Naive B cell (primary cell): ENCODE measurements around the gene CLCN4. TPM values are rescaled to one million over a fixed set of nuclear protein-coding genes. Genes with fewer than 3 reads are reported as not detected.

Experiments used
- ATAC-seq, 2 donors: fragments of 150-1000 bp; cut with Tn5 transposase; 2 replicates each; pipeline ENCODE4 v1.10.0; 2021; ENCODE audit warnings: low read depth in 2 of 2, mild to moderate bottlenecking in 2 of 2, moderate library complexity in 2 of 2
- DNase-seq: peaks from one replicate; pipeline ENCODE4 v3.0.0; 2022
- H3K27ac Mint-ChIP-seq, 6 donors: one replicate each; pipeline ENCODE4 v1.8.0; 2020 to 2022; ENCODE audit warnings: mild to moderate bottlenecking in 6 of 6, mixed read lengths in 6 of 6, moderate library complexity in 5 of 6, inconsistent platforms in 2 of 6
- H3K27me3 Mint-ChIP-seq, 3 donors: one replicate each; pipeline ENCODE4 v1.8.0; 2021 to 2022; ENCODE audit warnings: mixed read lengths in 3 of 3, mild to moderate bottlenecking in 1 of 3
- H3K36me3 Mint-ChIP-seq, 2 donors: one replicate each; pipeline ENCODE4 v1.8.0; 2020 to 2022; ENCODE audit warnings: mixed read lengths in 2 of 2, inconsistent platforms in 1 of 2, mild to moderate bottlenecking in 1 of 2
- H3K4me1 Mint-ChIP-seq, 3 donors: one replicate each; pipeline ENCODE4 v1.8.0; 2020 to 2022; ENCODE audit warnings: mixed read lengths in 3 of 3, inconsistent platforms in 1 of 3, mild to moderate bottlenecking in 1 of 3, moderate library complexity in 1 of 3
- H3K4me3 Mint-ChIP-seq, 8 donors: one replicate each; pipeline ENCODE4 v1.8.0; 2020 to 2022; ENCODE audit warnings: mild to moderate bottlenecking in 8 of 8, mixed read lengths in 8 of 8, moderate library complexity in 8 of 8, inconsistent platforms in 2 of 8
- H3K9me3 Mint-ChIP-seq, 7 donors: one replicate each; pipeline ENCODE4 v1.8.0; 2020 to 2022; ENCODE audit warnings: mixed read lengths in 7 of 7, mild to moderate bottlenecking in 5 of 7, inconsistent platforms in 2 of 7, moderate library complexity in 1 of 7
- polyA plus RNA-seq, 6 donors: library from polyadenylated mRNA; unstranded; fragments of 300-500 nt; fragmentation: Illumina TruSeq; gene quantifications; one replicate each; pipeline ENCODE4 v1.2.3, GENCODE V29; 2021; ENCODE audit warnings: low read depth in 6 of 6

CLCN4 gene
- polyA plus RNA-seq, 6 donors from 2014 or later: 10.1 to 46.1 (median 28.8) TPM

DNA sequence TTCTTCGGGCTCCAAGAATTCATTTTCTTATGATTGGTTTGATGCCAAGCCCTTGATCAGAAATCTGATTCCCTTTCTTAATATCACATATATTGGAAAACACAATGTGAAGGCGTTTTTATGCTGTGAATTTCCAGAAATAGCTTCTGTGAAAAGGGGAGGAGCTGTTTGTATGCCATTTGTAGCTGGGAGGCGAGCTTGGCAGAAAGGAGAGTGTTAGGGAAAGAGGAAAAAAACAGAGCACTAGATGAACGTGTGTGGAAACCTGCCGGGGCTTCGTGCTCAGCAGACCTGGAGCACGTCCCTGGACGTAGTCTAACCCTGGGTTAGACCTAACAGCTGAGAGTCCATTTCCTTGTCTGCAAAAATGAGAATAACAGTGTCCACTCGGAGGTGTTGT, 3.4 kb downstream of the CLCN4 start:
- Mint-ChIP-seq H3K4me3 (peak overlapping the region in 7 of 8 donors; percentile 22 to 81 (median 49)), H3K36me3 (peaks cover 4 to 22% of the 10 kb centered on the region in 2 donors), H3K27ac (peak overlapping the region in 4 of 6 donors; percentile 69 to 79 (median 75)), H3K27me3 (peaks cover 0 to 16% (median 0%) of the 10 kb centered on the region in 3 donors), H3K4me1 (peaks cover 24 to 43% (median 30%) of the 10 kb centered on the region in 3 donors), H3K9me3 (peaks cover 0 to 2% (median 0%) of the 10 kb centered on the region in 7 donors)
- DNase-seq: no peak
- no peak for ATAC-seq

DNA sequence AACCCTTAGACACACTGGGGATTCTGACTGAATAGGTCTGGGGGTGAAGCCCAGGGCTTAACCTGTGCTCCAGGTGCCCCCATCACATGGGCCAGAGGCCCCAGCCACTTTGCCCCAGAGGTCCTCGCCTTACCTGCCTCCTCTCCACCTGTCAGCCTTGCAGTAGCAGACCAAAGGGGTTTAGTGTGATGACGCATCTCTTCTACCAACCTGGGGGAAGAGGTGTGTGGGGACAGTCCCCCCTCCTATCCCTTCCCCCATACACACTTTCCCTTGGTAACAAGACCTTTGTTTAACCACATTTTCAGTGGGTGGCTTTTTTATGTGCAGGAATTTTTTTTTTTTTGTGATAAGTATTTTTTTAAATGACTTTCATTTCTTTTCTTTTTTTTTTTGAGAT, 6.3 kb downstream of the CLCN4 start:
- ATAC-seq: no peak
- Mint-ChIP-seq H3K4me1 (peaks cover 39 to 58% (median 48%) of the 10 kb centered on the region in 3 donors), H3K27ac (peak overlapping the region in 2 of 6 donors; percentile 29 to 73), H3K36me3 (peaks cover 4 to 22% of the 10 kb centered on the region in 2 donors), H3K4me3 (peak overlapping the region in 1 of 8 donors; percentile 32), H3K27me3 (peaks cover 0 to 16% (median 0%) of the 10 kb centered on the region in 3 donors), H3K9me3 (peaks cover 0 to 2% (median 0%) of the 10 kb centered on the region in 7 donors)
- no peak for DNase-seq

DNA sequence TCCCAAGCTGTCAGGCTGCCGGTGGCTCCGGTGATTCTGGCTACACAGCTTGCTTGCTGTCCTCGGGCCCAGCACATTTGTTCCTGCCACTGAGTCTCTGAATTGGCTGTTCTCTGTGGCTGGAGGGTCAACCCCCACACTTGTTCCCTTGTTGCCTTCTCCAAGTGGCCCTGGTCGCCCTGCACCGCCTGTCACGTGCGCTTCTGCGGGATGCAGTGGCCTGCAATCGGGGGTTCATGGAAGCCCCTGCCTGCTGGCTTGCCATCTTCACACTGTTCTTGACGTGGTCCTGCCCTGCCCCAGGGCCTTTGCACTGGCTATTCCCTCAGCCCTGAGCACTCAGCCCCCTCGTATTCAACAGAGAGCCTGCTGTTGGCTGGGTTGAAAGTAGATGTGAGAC, 8.1 kb downstream of the CLCN4 start:
- H3K9me3 Mint-ChIP-seq: peaks cover 0 to 2% (median 0%) of the 10 kb centered on the region in 7 donors
- no peak for DNase-seq
- ATAC-seq: no peak
- H3K4me3 Mint-ChIP-seq: peak overlapping the region in 3 of 8 donors; percentile 39 to 55 (median 54)
- H3K36me3 Mint-ChIP-seq: peaks cover 0 to 21% of the 10 kb centered on the region in 2 donors
- peak overlapping the region in 3 of 6 donors; percentile 44 to 89 (median 51) for H3K27ac Mint-ChIP-seq
- peaks cover 0 to 15% (median 0%) of the 10 kb centered on the region in 3 donors for H3K27me3 Mint-ChIP-seq
- H3K4me1 Mint-ChIP-seq: peaks cover 43 to 61% (median 54%) of the 10 kb centered on the region in 3 donors

- Mint-ChIP-seq H3K36me3 (peaks cover 0 to 13% of the 10 kb centered on the region in 2 donors), H3K4me1 (peaks cover 35 to 57% (median 45%) of the 10 kb centered on the region in 3 donors), H3K9me3 (peaks cover 0 to 2% (median 0%) of the 10 kb centered on the region in 7 donors), H3K4me3 (peak overlapping the region; percentile 35 to 86 (median 68)), H3K27me3 (peaks cover 0 to 7% (median 0%) of the 10 kb centered on the region in 3 donors), H3K27ac (peak overlapping the region; percentile 64 to 94 (median 84))
- peak; percentile 47 to 50 for ATAC-seq
- no peak for DNase-seq
Measured at GRCh38 chrX:10165580-10166247, 8.9 kb downstream of the CLCN4 start.

- H3K36me3 Mint-ChIP-seq: peaks cover 0 to 9% of the 10 kb centered on the region in 2 donors
- peaks cover 0 to under 1% (median 0%) of the 10 kb centered on the region in 3 donors for H3K27me3 Mint-ChIP-seq
- H3K9me3 Mint-ChIP-seq: peaks cover 0 to 2% (median 0%) of the 10 kb centered on the region in 7 donors
- peaks cover 31 to 57% (median 42%) of the 10 kb centered on the region in 3 donors for H3K4me1 Mint-ChIP-seq
- H3K4me3 Mint-ChIP-seq: peak overlapping the region in 7 of 8 donors; percentile 22 to 82 (median 66)
- H3K27ac Mint-ChIP-seq: peak overlapping the region in 5 of 6 donors; percentile 64 to 94 (median 76)
- peak; percentile 25 for DNase-seq
- peak; percentile 62 to 67 for ATAC-seq
Measured at GRCh38 chrX:10166248-10166716, 9.5 kb downstream of the CLCN4 start.

DNA sequence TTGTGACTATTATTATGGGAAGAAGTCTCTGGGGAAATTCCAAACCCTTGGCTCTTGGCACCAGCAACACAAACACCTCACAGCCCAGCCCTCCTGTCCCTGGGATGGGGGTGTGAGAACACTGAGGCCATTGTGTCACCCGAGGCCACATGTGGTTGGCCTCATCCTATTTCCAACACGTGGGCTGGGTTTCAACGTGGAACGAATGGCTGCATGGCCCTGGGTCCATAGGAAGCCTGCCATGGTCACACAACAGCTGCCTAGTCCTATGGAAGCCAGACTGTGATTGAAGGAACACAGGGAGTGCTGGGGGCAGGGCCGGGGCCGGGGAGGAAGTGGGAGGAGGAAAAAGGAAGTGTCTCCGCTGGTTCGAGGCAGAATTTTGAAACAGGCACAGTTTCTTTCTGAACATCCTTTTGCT, 10.0 kb downstream of the CLCN4 start:
- Mint-ChIP-seq H3K27ac (peak overlapping the region in 5 of 6 donors; percentile 38 to 94 (median 76)), H3K27me3 (no peaks in the 10 kb centered on the region), H3K4me3 (peak overlapping the region in 6 of 8 donors; percentile 22 to 82 (median 68)), H3K9me3 (peaks cover 0 to 2% (median 0%) of the 10 kb centered on the region in 7 donors), H3K36me3 (peaks cover 0 to 9% of the 10 kb centered on the region in 2 donors), H3K4me1 (peaks cover 36 to 61% (median 47%) of the 10 kb centered on the region in 3 donors)
- no peak for DNase-seq
- ATAC-seq: peak; percentile 40 to 50

DNA sequence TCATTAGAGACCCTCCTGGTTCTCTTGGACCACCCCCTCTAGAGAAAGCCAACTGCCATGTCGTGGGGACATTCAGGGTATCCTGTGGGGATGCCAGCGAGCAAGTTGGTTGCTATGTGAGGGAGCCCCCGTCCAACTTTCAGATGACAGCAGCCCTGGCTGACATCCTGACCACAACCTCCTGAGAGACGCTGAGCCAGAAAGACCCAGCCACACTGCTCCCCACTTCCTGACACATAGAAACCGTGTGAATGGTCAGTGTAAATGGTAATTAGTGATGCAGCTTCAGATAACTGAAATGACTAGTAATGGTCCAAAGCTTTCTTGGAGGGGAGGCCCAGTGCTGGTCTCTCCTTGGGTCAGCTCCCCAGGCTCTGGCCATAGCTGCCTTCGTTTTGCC, 10.8 kb downstream of the CLCN4 start:
- Mint-ChIP-seq H3K9me3 (peaks cover 0 to 2% (median 0%) of the 10 kb centered on the region in 7 donors), H3K27me3 (no peaks in the 10 kb centered on the region), H3K4me1 (peaks cover 37 to 63% (median 52%) of the 10 kb centered on the region in 3 donors), H3K27ac (peak overlapping the region in 3 of 6 donors; percentile 76 to 94 (median 91)), H3K4me3 (peak overlapping the region in 5 of 8 donors; percentile 21 to 82 (median 41)), H3K36me3 (peaks cover 0 to 9% of the 10 kb centered on the region in 2 donors)
- DNase-seq (no peak), ATAC-seq (no peak)

GRCh38 chrX:10168226-10168625, 11.5 kb downstream of the CLCN4 start:
- Mint-ChIP-seq H3K9me3 (peaks cover 0 to 2% (median 0%) of the 10 kb centered on the region in 7 donors), H3K4me1 (peaks cover 37 to 60% (median 53%) of the 10 kb centered on the region in 3 donors)

GRCh38 chrX:10169175-10169574, 12.4 kb downstream of the CLCN4 start:
- Mint-ChIP-seq H3K9me3 (no peaks in the 10 kb centered on the region), H3K4me3 (peak overlapping the region in 1 of 8 donors; percentile 33), H3K27me3 (no peaks in the 10 kb centered on the region), H3K36me3 (peaks cover 0 to 4% of the 10 kb centered on the region in 2 donors), H3K27ac (peak overlapping the region in 1 of 6 donors; percentile 86), H3K4me1 (peaks cover 31 to 53% (median 51%) of the 10 kb centered on the region in 3 donors)
- no peak for DNase-seq
- no peak for ATAC-seq

More at GRCh38 chrX:10168226-10168625, 11.5 kb downstream of the CLCN4 start:
- H3K36me3 Mint-ChIP-seq: peaks cover 0 to 9% of the 10 kb centered on the region in 2 donors
- H3K27me3 Mint-ChIP-seq: no peaks in the 10 kb centered on the region
- peak overlapping the region in 1 of 8 donors; percentile 37 for H3K4me3 Mint-ChIP-seq
- no peak for ATAC-seq
- DNase-seq: no peak
- no peak overlapping the region for H3K27ac Mint-ChIP-seq

GRCh38 chrX:10171249-10171648, 14.5 kb downstream of the CLCN4 start:
- H3K4me1 Mint-ChIP-seq: peaks cover 30 to 54% (median 50%) of the 10 kb centered on the region in 3 donors
- ATAC-seq: no peak
- DNase-seq: no peak
- H3K9me3 Mint-ChIP-seq: no peaks in the 10 kb centered on the region
- no peaks in the 10 kb centered on the region for H3K27me3 Mint-ChIP-seq
- no peaks in the 10 kb centered on the region for H3K36me3 Mint-ChIP-seq
- H3K4me3 Mint-ChIP-seq: no peak overlapping the region
- peak overlapping the region in 1 of 6 donors; percentile 89 for H3K27ac Mint-ChIP-seq

DNA sequence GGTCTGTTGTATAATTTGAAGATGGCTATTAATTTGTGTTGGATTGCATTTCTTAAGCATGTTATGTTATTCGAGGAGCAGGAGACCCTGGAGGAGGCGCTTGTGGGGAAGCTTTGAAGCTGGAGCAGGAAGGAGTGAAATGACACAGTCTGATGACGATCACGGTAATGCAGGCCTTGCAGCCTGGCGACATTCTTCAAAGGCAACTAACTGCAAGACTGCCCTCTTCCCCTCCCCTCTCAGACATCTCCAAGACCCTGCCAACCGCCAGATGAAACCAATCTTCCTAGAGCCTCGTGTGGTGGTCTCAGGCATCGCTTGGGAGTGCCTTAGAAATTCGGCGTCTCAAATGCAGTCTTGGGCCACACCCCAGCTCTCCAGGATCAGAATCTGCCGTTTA, 16.1 kb downstream of the CLCN4 start:
- H3K27me3 Mint-ChIP-seq: no peaks in the 10 kb centered on the region
- DNase-seq (no peak), ATAC-seq (no peak)
- no peak overlapping the region for H3K27ac Mint-ChIP-seq
- H3K4me1 Mint-ChIP-seq: peaks cover 27 to 44% (median 41%) of the 10 kb centered on the region in 3 donors
- no peak overlapping the region for H3K4me3 Mint-ChIP-seq
- no peaks in the 10 kb centered on the region for H3K9me3 Mint-ChIP-seq
- no peaks in the 10 kb centered on the region for H3K36me3 Mint-ChIP-seq

- H3K27ac Mint-ChIP-seq: peak overlapping the region in 2 of 6 donors; percentile 78 to 81
- no peak overlapping the region for H3K4me3 Mint-ChIP-seq
- ATAC-seq (no peak), DNase-seq (no peak)
- no peaks in the 10 kb centered on the region for H3K9me3 Mint-ChIP-seq
- no peaks in the 10 kb centered on the region for H3K27me3 Mint-ChIP-seq
- H3K36me3 Mint-ChIP-seq: no peaks in the 10 kb centered on the region
- H3K4me1 Mint-ChIP-seq: peaks cover 26 to 43% (median 41%) of the 10 kb centered on the region in 3 donors
Measured at GRCh38 chrX:10173331-10173900, 16.6 kb downstream of the CLCN4 start.

DNA sequence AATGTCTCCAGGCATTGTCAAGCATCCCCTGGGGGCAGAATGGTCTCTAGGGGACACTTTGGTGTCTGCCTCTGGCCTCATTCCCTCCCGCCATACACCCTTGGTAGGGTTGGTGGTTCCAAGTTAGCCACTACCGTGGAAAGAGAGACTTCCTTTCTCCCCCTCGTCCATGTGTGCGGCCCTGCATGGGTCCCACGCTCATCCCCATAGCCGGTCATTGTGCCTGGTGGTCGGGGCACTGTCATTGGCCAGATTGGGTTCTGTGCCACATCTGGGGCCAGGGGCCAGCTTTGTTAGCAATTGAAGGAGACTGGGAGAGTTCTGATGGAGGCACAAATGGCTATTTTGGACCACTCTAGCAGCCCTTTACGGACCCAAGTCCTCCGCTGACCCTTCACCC, 17.3 kb downstream of the CLCN4 start:
- ATAC-seq (no peak), DNase-seq (no peak)
- Mint-ChIP-seq H3K36me3 (no peaks in the 10 kb centered on the region), H3K27ac (no peak overlapping the region), H3K27me3 (no peaks in the 10 kb centered on the region), H3K9me3 (no peaks in the 10 kb centered on the region), H3K4me1 (peaks cover 22 to 39% (median 36%) of the 10 kb centered on the region in 3 donors), H3K4me3 (peak overlapping the region in 1 of 8 donors; percentile 12)
